OCI-LY3 (cell line): ENCODE measurements around the gene ARL4D.

ENCODE experiments used
- H2AFZ ChIP-seq: fragments of 200-600, 300-600 bp; shearing (Covaris generic); 2 replicates; pipeline ENCODE4 v1.6.0; 2014; ENCODE audit warnings: antibody characterized with exemption, low read depth, low read length
- H3K27ac ChIP-seq: fragments of 200-600, 300-600 bp; sonication (generic); 2 replicates; pipeline ENCODE4 v1.5.1; 2014; ENCODE audit warnings: mild to moderate bottlenecking, low read length, moderate library complexity, mixed read lengths
- H3K27me3 ChIP-seq: fragments of 200-600, 300-600 bp; sonication (generic); 2 replicates; pipeline ENCODE4 v1.6.1; 2014; ENCODE audit warnings: low read depth, low read length, mixed read lengths
- H3K36me3 ChIP-seq: fragments of 200-600, 300-600 bp; sonication (generic); replicated peaks from 2 replicates; pipeline ENCODE3; 2014; ENCODE audit warnings: low read depth, low read length, mixed read lengths
- H3K4me1 ChIP-seq: fragments of 300-600, 200-600 bp; sonication (generic); 2 replicates; pipeline ENCODE4 v1.6.1; 2014; ENCODE audit warnings: low read length, mixed read lengths
- H3K4me2 ChIP-seq: fragments of 200-600, 300-600 bp; sonication (generic); 2 replicates; pipeline ENCODE4 v1.6.1; 2014; ENCODE audit warnings: low read length, mixed read lengths
- H3K4me3 ChIP-seq: fragments of 300-600, 200-600 bp; sonication (generic); 2 replicates; pipeline ENCODE4 v1.5.1; 2014; ENCODE audit warnings: antibody characterized with exemption, mild to moderate bottlenecking, low read length, moderate library complexity
- H3K79me2 ChIP-seq: fragments of 300-600, 200-600 bp; shearing (Covaris generic); 2 replicates; pipeline ENCODE4 v1.6.1; 2014; ENCODE audit warnings: mild to moderate bottlenecking, low read length, mixed read lengths
- H3K9ac ChIP-seq: fragments of 300-600, 200-600 bp; shearing (Covaris generic); 2 replicates; pipeline ENCODE4 v1.6.0; 2014; ENCODE audit warnings: mild to moderate bottlenecking, low read length, moderate library complexity
- H3K9me3 ChIP-seq: fragments of 200-600, 300-600 bp; shearing (Covaris generic); 2 replicates; pipeline ENCODE4 v1.6.1; 2014; ENCODE audit warnings: low read length, mixed read lengths; ENCODE audit not compliant: insufficient read depth
- H4K20me1 ChIP-seq: fragments of 200-600, 300-600 bp; sonication (generic); 2 replicates; pipeline ENCODE4 v1.6.1; 2016; ENCODE audit warnings: low read length, mixed read lengths; ENCODE audit not compliant: insufficient read depth
- CTCF ChIP-seq: fragments of 200-600, 300-600 bp; sonication (generic); IDR thresholded peaks from 2 replicates; pipeline ENCODE4 v1.5.1; 2014; ENCODE audit warnings: antibody characterized with exemption, low read length, low read depth
- EZH2phosphoT487 ChIP-seq: fragments of 200-600 bp; shearing (Covaris generic); IDR thresholded peaks from 2 replicates; pipeline ENCODE4 v1.6.1; 2018; ENCODE audit warnings: antibody characterized with exemption, mixed run types, low read depth

Gene ARL4D

GRCh38 chr17:43439041-43439440, 40.2 kb downstream of the ARL4D start:
- no peaks in the 10 kb centered on the region for H3K4me1 ChIP-seq
- peaks cover 24% of the 10 kb centered on the region for H3K27me3 ChIP-seq
- no peaks in the 10 kb centered on the region for H3K9me3 ChIP-seq
- no peak overlapping the region for H2AFZ ChIP-seq
- no peaks in the 10 kb centered on the region for H4K20me1 ChIP-seq
- no peaks in the 10 kb centered on the region for H3K79me2 ChIP-seq
- H3K36me3 ChIP-seq, result no peaks in the 10 kb centered on the region
- no peak overlapping the region for H3K9ac ChIP-seq
- H3K4me2 ChIP-seq, result no peak overlapping the region
- no peak overlapping the region for H3K4me3 ChIP-seq
- TF ChIP-seq CTCF, result no peak
- TF ChIP-seq EZH2phosphoT487, result no peak
- H3K27ac ChIP-seq, result no peak overlapping the region

GRCh38 chr17:43442711-43443110, 43.9 kb downstream of the ARL4D start:
- no peaks in the 10 kb centered on the region for H3K79me2 ChIP-seq
- no peak overlapping the region for H3K27ac ChIP-seq
- peaks cover 16% of the 10 kb centered on the region; the same call in 1 of the 2 replicates for H3K27me3 ChIP-seq
- H3K9ac ChIP-seq, result no peak overlapping the region
- no peaks in the 10 kb centered on the region for H4K20me1 ChIP-seq
- no peak overlapping the region for H2AFZ ChIP-seq
- no peak overlapping the region for H3K4me2 ChIP-seq
- TF ChIP-seq CTCF, result no peak
- no peak for TF ChIP-seq EZH2phosphoT487
- H3K9me3 ChIP-seq, result no peaks in the 10 kb centered on the region
- no peaks in the 10 kb centered on the region for H3K4me1 ChIP-seq
- H3K36me3 ChIP-seq, result no peaks in the 10 kb centered on the region
- no peak overlapping the region for H3K4me3 ChIP-seq

GRCh38 chr17:43443381-43443780, 44.6 kb downstream of the ARL4D start:
- no peak overlapping the region for H3K9ac ChIP-seq
- H3K27me3 ChIP-seq, result peaks cover 16% of the 10 kb centered on the region; the same call in 1 of the 2 replicates
- H4K20me1 ChIP-seq, result no peaks in the 10 kb centered on the region
- no peak overlapping the region for H3K27ac ChIP-seq
- H3K9me3 ChIP-seq, result no peaks in the 10 kb centered on the region
- H2AFZ ChIP-seq, result no peak overlapping the region
- no peaks in the 10 kb centered on the region for H3K4me1 ChIP-seq
- no peaks in the 10 kb centered on the region for H3K79me2 ChIP-seq
- H3K4me3 ChIP-seq, result no peak overlapping the region
- no peak overlapping the region for H3K4me2 ChIP-seq
- H3K36me3 ChIP-seq, result no peaks in the 10 kb centered on the region
- TF ChIP-seq EZH2phosphoT487 (no peak), CTCF (no peak)

GRCh38 chr17:43444223-43445008, 45.6 kb downstream of the ARL4D start:
- TF ChIP-seq EZH2phosphoT487 (no peak), CTCF (no peak)
- no peaks in the 10 kb centered on the region for H3K79me2 ChIP-seq
- no peak overlapping the region for H2AFZ ChIP-seq
- H3K9me3 ChIP-seq, result no peaks in the 10 kb centered on the region
- H3K36me3 ChIP-seq, result no peaks in the 10 kb centered on the region
- H3K27ac ChIP-seq, result no peak overlapping the region
- no peak overlapping the region for H3K9ac ChIP-seq
- no peak overlapping the region for H3K4me2 ChIP-seq
- H3K4me3 ChIP-seq, result no peak overlapping the region
- no peaks in the 10 kb centered on the region for H4K20me1 ChIP-seq
- H3K27me3 ChIP-seq, result peaks cover 12% of the 10 kb centered on the region; the same call in 1 of the 2 replicates
- no peaks in the 10 kb centered on the region for H3K4me1 ChIP-seq
